GM19455 (cell line): ENCODE results near the gene FOXK1.
"Not testable (repeated sequence)": the region's sequence is repeated elsewhere in the genome, so short reads cannot be mapped to it uniquely, and the experiment has no call there.

ENCODE experiments used
- ATAC-seq: cut with Tn5 transposase; IDR thresholded peaks from one replicate; pipeline ENCODE4 v1.9.1; 2021; ENCODE audit not compliant: unreplicated experiment

FOXK1 gene

DNA sequence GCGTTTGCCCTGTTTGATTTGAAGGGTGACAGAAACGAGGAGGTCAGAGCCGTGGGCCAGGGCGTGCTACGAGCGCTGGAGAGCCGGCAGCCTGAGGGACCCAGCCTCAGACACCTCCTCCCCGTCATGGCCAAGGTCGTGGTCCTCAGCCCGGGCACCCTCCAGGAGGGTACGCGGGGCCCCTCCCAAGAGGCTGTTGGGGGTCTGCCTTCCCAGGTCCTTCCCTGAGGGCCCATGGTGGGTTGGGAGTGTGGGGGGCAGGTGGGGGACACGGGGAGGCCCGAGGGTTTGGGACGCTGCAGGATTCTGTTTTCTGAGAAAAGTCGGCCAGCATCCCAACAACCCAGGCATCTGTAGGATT, 101.2 kb downstream of the FOXK1 start:
- no peak for ATAC-seq

DNA sequence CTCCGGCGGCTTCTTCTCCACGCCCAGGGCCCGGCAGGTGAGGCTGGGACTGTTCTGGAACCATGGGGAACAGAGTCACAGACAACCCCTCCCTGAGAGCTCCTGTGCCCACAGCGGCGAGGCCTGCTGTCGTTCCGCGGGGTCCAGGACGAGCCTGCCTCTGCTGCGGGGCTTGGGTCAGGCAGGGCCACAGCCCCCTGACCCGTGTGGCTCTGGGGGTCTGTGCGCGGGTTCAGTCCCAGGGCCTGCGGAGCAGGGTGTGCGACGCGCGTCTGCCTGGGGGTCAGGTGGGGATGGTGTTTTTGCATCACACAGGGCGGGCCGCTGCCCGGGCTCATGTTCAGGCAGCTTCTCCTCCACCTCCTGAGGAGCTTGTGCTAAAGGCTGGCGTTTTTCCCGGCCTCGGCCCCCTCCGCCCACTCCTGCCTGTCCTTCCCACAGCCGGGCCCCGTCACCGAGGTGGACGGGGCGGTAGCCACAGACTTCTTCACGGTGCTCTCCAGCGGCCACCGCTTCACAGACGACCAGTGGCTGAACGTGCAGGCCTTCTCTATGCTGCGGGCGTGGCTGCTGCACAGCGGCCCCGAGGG, 101.8 kb downstream of the FOXK1 start:
- ATAC-seq = no peak

DNA sequence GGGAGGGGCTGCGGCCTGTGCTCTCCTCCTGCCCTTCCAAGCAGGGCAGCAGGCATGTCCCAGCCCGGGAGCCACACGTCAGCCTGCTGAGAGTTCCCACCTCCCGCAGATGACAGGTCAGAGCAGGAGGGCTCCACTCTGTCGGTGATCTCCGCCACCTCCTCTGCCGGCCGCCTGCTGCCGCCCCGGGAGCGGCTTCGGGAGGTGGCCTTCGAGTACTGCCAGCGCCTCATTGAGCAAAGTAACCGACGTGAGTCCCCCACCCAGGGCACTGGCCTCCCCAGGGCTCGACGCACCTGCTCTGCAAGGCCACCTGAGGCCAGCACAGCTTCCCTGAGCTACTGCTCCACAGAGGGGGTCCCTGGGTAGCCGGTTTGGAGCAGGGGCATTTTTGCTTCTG, 102.7 kb downstream of the FOXK1 start:
- no peak for ATAC-seq

DNA sequence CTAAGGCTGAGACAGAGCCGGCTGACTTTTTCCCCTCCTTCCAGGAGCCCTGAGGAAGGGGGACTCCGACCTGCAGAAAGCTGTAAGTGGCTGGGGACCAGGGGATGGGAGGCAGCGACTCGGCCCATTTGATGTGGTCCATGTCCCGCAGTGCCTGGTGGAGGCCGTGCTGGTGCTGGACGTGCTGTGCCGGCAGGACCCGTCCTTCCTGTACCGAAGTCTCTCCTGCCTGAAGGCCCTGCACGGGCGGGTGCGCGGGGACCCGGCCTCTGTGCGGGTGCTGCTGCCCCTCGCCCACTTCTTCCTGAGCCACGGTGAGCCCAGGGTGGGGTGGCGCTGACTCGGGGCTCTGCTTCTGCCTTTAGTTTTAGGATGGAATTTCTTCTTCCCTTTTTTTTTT, 103.3 kb downstream of the FOXK1 start:
- ATAC-seq = no peak

DNA sequence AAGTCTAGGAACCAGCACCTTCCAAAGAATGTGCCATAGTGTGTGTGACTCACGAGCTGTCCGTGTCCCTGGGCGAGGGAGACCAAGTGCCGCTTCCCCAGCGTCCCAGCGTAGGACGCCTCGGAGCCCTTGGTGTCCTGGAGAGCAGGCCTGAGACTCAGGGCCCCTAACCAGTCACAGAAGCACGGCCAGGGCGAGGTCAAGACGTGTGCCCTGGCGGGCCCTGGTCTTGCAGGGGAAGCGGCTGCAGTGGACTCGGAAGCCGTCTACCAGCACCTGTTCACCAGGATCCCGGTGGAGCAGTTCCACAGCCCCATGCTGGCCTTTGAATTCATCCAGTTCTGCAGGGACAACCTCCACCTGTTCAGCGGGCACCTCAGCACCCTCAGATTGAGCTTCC, 103.9 kb downstream of the FOXK1 start:
- no peak for ATAC-seq

DNA sequence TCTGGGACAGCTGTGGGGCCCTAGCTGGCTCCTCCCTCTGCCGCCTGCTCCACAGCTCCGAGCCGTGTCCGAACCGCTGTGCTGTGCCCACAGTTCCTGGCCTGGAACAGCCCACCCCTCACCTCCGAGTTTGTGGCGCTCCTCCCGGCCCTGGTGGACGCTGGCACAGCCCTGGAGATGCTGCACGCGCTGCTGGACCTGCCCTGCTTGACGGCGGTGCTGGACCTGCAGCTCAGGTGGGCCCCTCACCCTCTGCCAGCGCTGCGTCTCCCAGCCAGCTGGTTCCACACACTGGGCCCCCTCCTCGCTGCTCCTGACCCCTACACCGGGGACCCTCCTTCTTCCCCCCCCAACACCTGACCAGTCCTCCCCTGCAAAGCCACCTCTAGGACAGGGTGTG, 105.4 kb downstream of the FOXK1 start:
- no peak for ATAC-seq

DNA sequence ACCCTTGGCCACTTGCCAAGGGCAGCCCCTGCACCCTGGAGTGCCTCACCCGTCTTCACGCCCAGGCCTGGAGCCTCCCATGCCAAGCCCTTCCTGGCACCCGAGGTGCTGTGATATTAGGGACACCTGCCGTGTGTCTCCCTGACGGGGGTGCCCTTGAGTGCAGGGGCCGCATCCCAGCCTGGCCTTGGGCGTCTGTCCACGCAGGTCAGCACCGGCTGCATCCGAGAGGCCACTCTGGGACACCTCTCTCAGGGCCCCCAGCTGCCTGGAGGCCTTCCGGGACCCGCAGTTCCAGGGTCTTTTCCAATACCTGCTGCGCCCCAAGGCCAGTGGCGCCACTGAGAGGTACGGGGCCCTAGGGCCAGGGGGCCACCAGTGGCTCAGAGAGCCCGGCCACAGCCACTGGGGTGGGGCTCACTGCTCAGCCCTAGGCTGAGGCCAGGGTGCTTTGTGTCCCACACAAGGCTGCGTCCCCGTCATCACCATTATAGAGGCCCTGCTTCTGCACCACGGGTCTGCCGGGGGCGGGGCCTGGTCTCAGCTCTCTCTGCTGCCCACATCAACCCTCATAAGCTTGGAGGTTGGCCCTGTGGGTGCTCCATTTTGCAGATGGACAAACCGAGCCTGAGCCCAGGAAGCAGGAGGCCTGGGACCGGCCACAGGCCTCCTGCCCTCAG, 106.0 kb downstream of the FOXK1 start:
- no peak for ATAC-seq

DNA sequence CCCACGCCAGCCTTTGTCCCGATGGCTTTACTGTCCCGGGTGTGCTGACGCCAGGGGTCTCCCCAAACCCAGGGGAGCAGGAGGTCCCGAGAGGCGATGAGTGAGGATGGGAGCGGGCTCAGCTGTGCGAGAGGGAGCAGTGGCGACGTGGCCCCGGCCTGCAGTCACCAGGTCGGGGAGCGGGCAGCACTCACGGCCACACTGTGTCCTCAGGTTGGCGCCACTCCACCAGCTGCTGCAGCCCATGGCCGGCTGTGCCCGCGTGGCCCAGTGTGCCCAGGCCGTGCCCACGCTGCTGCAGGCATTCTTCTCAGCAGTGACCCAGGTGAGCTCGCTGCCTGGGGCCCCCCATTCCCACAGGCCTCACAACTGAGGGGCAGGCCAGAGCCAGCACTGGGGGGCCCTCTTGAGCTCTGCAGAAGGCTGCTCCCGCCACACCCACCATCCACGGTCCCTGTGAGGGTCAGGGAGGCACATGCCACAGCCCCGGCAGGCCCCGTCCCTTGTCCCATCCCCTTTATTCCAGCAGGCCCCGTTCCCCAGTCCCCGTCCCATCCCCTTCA, 106.6 kb downstream of the FOXK1 start:
- ATAC-seq = no peak

DNA sequence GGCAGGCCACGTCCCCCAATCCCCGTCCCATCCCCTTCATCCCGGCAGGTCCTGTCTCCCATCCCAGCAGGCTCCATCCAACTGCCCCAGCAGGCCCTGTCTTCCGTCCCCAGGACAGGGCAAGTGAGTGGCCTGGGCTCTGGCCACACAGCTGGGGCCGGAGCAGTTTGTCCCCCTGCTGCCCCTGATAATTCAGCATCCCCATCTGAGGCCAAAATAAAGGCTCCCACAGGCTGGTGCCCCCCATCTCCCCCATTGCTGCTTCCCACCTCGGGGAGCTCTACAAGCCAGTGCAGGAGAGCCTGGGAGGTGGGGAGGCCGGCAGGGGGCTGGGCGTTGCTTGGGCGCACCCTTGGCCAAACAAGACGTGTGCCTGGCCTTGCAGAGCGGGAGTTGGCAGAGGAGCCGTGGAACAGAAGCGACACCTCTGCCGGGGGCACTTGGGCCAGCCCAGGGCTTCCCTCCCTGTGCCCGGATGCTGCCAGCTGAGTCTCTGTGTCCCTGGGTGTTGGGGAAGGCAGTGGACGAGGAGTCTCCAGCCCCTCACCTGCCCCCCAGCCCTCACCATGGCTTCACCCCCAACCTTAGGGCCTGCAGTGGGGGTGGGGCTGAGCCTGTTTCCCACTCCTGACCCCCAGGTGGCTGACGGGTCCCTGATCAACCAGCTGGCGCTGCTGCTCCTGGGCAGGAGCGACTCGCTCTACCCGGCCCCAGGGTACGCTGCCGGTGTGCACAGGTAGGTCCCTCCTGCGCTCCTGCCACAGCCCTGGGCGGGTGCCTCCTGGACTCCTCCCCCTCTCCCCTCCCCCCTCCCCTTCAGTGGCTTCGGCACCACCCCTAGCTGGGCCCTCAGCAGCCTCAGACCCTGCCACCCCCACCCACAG, 107.3 kb downstream of the FOXK1 start:
- ATAC-seq = no peak

DNA sequence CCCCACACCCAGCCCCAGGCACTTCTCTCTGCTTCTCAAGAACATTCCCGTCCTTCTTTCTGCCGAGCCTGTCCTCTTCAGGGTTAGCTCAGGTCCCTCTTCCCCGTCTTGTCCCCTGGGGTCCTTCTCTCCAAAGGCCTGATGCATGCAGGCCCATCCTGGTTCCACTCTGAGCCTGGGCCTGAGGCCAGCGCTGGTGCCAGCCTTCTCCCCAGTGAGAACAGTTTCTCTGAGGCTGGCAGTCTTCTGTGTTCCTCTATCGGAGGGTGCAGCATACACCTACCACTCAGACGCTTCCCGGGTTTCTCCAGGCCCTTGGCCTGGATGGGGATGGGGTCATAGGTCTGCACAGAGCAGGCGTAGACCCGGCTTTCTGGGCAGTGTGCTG, 108.0 kb downstream of the FOXK1 start:
- ATAC-seq = no peak

DNA sequence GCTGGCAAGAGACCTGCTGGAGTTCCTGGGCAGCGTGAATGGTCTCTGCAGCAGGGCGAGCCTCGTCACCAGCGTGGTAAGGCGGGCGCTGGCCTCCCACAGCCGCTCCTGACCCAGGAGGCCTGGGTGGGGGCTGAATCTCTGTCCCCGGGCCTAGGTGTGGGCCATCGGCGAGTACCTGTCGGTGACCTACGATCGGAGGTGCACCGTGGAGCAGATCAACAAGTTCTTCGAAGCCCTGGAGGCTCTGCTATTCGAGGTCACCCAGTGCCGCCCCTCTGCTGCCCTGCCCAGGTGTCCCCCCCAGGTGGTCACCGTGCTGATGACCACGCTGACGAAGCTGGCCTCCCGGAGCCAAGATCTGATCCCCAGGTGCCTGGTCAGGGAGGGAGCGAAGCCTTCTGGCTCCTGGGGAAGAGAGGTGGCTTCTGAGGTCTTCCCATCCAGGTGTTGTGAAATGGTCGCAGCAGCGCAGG, 108.5 kb downstream of the FOXK1 start:
- ATAC-seq = no peak

DNA sequence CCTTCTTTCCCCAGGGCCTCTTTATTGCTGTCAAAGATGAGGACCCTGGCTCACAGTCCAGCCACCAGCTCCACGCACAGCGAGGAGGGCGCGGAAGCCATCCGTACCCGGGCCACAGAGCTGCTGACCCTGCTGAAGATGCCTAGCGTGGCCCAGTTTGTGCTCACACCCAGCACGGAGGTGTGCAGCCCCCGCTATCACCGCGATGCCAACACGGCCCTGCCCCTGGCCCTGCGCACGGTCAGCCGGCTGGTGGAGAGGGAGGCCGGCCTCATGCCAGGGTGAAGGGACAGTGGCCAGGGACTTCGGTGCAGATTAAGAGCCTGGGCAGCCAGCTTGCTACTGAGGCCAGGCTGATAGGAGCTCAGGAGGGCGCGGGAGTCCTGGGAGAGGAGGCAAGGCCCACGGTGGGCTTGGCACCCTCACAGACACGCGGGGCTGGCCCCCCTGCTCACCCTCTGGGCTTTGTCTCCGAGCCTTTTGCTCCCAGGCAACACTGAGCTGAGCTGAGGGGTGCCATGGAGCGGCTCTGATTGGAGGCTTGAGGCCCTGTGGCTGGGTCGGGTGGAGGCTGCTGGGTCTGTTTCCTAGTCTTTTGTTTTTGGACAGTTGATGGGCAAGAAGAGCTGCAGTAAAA, 109.1 kb downstream of the FOXK1 start:
- no peak for ATAC-seq

DNA sequence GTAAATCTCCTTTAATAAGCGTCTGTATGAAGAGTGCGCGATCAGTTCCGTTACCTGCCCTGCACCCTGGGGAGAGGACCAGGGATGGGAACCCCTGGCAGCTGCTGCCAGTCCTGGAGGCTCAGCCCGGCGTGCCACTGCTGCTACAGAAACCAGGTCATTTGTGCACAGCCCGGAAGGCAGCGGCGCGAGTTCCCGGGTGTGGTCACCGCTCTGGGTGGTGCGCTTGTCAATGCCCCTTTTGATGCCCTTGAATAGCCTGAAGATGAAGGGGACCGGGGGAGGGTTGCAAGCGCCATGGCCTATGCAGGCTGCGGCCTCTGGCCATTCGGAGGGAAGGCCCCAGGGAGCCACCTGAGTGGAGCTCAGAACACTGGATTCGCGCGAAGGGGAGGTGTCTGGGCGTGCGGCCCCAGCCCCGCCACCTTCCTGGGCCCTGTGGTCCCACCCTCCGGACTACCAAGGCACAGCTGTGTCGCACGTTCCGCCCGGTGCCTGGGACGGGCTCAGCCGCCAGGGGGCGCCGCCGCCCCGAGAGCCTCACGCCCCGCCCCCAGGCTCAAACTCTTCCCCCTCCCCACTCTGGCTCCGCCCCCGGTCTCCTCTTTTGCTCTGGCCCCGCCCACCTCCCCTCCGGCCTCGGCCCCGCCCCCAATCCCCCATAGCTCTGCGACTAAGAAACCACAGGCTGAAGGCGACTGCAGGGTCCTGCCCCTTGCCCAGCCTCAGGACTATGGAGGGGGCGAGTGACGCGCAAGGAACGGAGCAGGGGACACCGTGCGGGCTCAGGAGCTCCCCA, 109.8 kb downstream of the FOXK1 start:
- ATAC-seq = no peak

DNA sequence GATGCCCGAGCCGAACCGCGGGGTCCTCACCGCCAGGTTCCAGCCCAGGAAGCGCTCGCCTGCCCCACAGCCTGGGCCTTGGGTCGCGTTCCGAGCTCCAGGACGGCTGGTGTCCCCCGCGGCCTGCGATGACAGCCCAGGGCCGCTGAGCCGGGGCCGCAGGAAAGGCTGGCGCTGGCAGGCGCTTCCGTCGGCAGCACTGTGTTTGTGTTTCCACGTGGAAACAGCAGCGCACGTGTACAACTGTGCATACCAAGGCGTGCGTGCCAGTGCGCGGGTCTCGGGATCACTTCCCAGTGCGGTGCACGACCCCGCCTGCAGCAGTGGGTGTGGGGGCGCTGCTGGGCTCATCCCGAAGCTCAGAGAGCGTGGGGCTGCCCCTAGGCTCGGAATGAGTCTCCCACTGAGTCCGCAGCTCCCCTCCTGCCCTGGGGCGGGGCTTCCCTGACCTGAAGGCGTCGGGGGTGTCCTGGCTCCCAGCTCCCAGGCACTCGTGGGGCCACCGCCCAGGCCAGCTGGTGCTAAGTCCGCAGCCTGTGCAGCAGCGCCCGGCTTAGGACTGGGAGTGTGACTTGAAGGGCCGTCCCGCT, 110.5 kb downstream of the FOXK1 start:
- ATAC-seq = no peak

DNA sequence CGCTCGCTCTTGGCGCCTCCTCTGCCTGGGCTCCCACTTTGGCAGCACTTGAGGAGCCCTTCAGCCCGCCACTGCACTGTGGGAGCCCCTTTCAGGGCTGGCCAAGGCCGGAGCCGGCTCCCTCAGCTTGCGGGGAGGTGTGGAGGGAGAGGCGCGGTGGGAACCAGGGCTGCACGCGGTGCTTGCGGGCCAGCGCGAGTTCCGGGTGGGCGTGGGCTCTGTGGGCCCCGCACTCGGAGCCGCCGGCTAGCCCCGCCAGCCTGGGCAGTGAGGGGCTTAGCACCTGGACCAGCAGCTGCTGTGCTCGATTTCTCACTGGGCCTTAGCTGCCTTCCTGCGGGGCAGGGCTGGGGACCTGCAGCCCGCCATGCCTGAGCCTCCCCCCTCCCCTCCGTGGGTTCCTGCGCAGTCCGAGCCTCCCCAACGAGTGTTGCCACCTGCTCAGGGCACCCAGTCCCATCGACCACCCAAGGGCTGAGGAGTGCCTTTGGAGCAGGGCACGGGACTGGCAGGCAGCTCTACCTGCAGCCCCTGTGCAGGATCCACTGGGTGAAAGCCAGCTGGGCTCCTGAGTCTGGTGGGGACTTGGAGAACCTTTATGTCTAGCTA, 111.4 kb downstream of the FOXK1 start:
- ATAC-seq = not testable (repeated sequence)

DNA sequence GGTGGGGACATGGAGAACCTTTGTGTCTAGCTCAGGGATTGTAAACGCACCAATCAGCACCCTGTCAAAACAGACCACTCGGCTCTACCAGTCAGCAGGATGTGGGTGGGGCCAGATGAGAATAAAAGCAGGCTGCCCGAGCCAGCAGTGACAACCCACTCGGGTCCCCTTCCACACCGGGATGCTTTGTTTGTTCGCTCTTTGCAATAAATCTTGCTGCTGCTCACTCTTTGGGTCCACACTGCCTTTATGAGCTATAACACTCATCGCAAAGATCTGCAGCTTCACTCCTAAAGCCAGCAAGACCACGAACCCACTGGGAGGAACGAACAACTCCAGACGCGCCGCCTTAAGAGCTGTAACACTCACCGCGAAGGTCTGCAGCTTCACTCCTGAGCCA, 112.1 kb downstream of the FOXK1 start:
- not testable (repeated sequence) for ATAC-seq

DNA sequence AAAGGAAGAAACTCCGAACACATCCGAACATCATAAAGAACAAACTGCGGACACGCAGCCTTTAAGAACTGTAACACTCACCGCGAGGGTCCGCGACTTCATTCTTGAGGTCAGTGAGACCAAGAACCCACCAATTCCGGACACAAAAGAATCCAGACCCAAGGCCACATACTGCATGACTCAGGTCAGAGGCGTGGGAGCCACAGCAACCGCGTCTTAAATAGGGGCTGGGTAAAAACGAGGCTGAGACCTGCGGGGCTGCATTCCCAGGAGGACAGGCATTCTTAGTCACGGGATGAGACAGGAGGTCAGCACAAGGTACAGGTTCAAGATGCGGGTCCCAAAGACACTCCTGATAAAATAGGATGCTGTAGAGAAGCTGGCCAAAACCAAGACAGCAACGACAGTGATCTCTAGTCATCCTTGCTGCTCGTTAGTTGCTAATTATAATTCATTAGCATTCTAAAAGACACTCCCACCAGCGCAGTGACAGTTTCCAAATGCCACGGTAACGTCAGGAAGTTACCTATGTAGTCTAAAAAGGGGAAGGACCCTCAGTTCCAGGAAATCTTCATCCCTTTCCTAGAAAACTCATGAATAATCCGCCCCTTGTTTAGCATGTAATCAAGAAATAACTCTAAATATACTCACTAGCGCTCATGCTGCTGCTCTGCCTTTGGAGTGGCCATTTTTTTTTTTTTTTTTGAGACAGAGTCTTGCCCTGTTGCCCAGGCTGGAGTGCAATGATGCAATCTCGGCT, 112.7 kb downstream of the FOXK1 start:
- no peak for ATAC-seq

DNA sequence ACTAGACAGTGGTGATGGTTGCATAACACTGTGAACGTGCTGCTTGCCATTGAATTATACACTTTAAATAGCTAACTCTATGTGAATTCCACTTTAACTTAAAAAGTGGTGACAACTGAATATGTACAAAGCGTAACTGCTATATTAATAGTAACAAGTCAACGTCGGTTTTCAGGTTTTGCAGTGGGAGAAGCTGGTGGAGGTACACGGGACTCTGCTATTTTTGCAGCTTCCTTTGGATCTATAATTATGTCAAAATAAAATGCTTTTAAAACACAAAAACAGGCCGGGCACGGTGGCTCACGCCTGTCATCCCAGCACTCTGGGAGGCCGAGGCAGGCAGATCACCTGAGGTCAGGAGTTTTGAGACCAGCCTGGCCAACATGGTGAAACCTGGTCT, 114.4 kb downstream of the FOXK1 start:
- no peak for ATAC-seq
